Activated effector memory CD4-positive, alpha-beta T cell treated with Interleukin-2 at 50 U/mL for 16 hours (primary cell): ENCODE measurements around the gene PDP2.

Source experiments
- DNase-seq: peaks from one replicate; pipeline ENCODE4 v3.0.0-alpha.2; 2020

PDP2 gene

GRCh38 chr16:66939366-66939765, 59.1 kb downstream of the PDP2 start:
- DNase-seq = no peak

- DNase-seq = no peak
These were observed 59.9 kb downstream of the PDP2 start for GRCh38 chr16:66940236-66940635.
